BLaER1 (cell line): ENCODE data around the gene EXT2.

Experiments used
- H3K27ac ChIP-seq: shearing (Covaris generic); formaldehyde crosslinking; 2 replicates; pipeline ENCODE4 v1.8.1; 2022
- H3K27me3 ChIP-seq: shearing (Covaris generic); formaldehyde crosslinking; 2 replicates; pipeline ENCODE4 v1.8.1; 2022
- H3K36me3 ChIP-seq: shearing (Covaris generic); formaldehyde crosslinking; 2 replicates; pipeline ENCODE4 v1.8.1; 2022
- H3K4me1 ChIP-seq: shearing (Covaris generic); formaldehyde crosslinking; 2 replicates; pipeline ENCODE4 v1.8.1; 2022
- H3K4me2 ChIP-seq: shearing (Covaris generic); formaldehyde crosslinking; 2 replicates; pipeline ENCODE4 v1.8.1; 2022
- H3K4me3 ChIP-seq: shearing (Covaris generic); formaldehyde crosslinking; 2 replicates; pipeline ENCODE4 v1.8.1; 2022
- H3K9ac ChIP-seq: shearing (Covaris generic); formaldehyde crosslinking; 2 replicates; pipeline ENCODE4 v1.8.1; 2022
- H3K9me3 ChIP-seq: shearing (Covaris generic); formaldehyde crosslinking; 2 replicates; pipeline ENCODE4 v1.8.1; 2022
- H4K20me1 ChIP-seq: shearing (Covaris generic); formaldehyde crosslinking; 2 replicates; pipeline ENCODE4 v1.8.1; 2022
- Cebpa-rat ChIP-seq: shearing (Covaris generic); IDR thresholded peaks from 2 replicates; pipeline ENCODE4 v1.8.1; 2022

Gene EXT2

DNA sequence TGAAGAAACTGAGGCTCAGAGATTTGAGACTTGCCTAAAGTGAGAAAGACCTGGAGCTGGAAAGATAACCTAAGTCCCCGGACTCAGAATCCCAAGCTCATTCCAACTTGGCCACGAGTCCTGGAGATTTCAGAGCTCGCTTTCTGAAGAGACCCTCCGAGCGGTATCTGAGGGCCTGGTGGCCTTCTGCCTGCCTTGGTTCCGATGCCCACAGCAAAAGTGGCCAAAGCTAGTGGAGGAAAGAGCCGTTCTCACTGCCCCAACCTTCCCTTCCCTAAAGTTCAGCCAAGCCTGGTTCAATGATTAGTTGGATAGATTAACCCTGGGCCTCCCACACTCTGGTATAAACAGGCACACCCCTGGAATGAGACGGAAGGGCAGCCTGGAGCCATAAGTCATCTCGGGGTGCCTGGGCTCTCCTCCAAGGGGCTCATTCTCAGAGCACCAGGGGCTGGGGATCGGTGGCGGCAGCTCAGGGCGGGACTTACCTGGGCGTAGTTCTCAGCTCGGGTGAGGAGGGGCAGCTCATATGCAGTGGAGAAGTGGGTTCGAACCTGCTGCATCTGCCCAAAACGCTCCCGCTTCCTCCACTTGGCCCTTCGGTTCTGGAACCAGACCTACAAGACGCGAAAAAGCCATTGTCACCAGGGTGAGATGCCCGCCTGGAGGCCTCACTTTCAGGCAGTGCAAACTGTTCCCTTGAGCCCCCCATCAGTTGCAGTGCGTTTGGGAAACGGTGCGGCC, 171.7 kb downstream of the EXT2 start:
- no peak overlapping the region for H3K4me3 ChIP-seq
- no peak overlapping the region for H3K9ac ChIP-seq
- H3K9me3 ChIP-seq: no peaks in the 10 kb centered on the region
- no peak for TF ChIP-seq Cebpa-rat
- no peaks in the 10 kb centered on the region for H3K27me3 ChIP-seq
- H3K36me3 ChIP-seq: no peaks in the 10 kb centered on the region
- no peak overlapping the region for H3K27ac ChIP-seq
- H3K4me1 ChIP-seq: no peaks in the 10 kb centered on the region
- H4K20me1 ChIP-seq: no peaks in the 10 kb centered on the region
- no peak overlapping the region for H3K4me2 ChIP-seq

GRCh38 chr11:44267750-44268613, 172.5 kb downstream of the EXT2 start:
- TF ChIP-seq Cebpa-rat: no peak
- H3K4me3 ChIP-seq: no peak overlapping the region
- H4K20me1 ChIP-seq: no peaks in the 10 kb centered on the region
- no peaks in the 10 kb centered on the region for H3K9me3 ChIP-seq
- H3K36me3 ChIP-seq: no peaks in the 10 kb centered on the region
- no peak overlapping the region for H3K4me2 ChIP-seq
- no peaks in the 10 kb centered on the region for H3K4me1 ChIP-seq
- no peak overlapping the region for H3K9ac ChIP-seq
- no peaks in the 10 kb centered on the region for H3K27me3 ChIP-seq
- no peak overlapping the region for H3K27ac ChIP-seq

- H3K4me2 ChIP-seq: no peak overlapping the region
- H3K27ac ChIP-seq: no peak overlapping the region
Measured at GRCh38 chr11:44268614-44269080, 173.2 kb downstream of the EXT2 start.

GRCh38 chr11:44269369-44270351, 174.2 kb downstream of the EXT2 start:
- Histone ChIP-seq H4K20me1 (no peaks in the 10 kb centered on the region), H3K4me2 (no peak overlapping the region), H3K36me3 (no peaks in the 10 kb centered on the region), H3K4me3 (no peak overlapping the region), H3K9ac (no peak overlapping the region), H3K27me3 (no peaks in the 10 kb centered on the region), H3K4me1 (no peaks in the 10 kb centered on the region), H3K27ac (no peak overlapping the region), H3K9me3 (no peaks in the 10 kb centered on the region; the same call in 1 of the 2 replicates)
- no peak for TF ChIP-seq Cebpa-rat

More at GRCh38 chr11:44268614-44269080, 173.2 kb downstream of the EXT2 start:
- Histone ChIP-seq H3K36me3 (no peaks in the 10 kb centered on the region), H3K9me3 (no peaks in the 10 kb centered on the region), H3K27me3 (no peaks in the 10 kb centered on the region), H3K4me3 (no peak overlapping the region), H3K9ac (no peak overlapping the region), H4K20me1 (no peaks in the 10 kb centered on the region), H3K4me1 (no peaks in the 10 kb centered on the region)
- TF ChIP-seq Cebpa-rat: no peak

- no peak overlapping the region for H3K4me2 ChIP-seq
- no peaks in the 10 kb centered on the region for H3K27me3 ChIP-seq
- peaks cover 5% of the 10 kb centered on the region; the same call in 1 of the 2 replicates for H3K9me3 ChIP-seq
- H3K27ac ChIP-seq: no peak overlapping the region
- no peaks in the 10 kb centered on the region for H3K4me1 ChIP-seq
- no peak for TF ChIP-seq Cebpa-rat
- no peaks in the 10 kb centered on the region for H3K36me3 ChIP-seq
- H4K20me1 ChIP-seq: no peaks in the 10 kb centered on the region
- H3K4me3 ChIP-seq: no peak overlapping the region
- no peak overlapping the region for H3K9ac ChIP-seq
Measured at GRCh38 chr11:44270403-44271273, 175.2 kb downstream of the EXT2 start.

DNA sequence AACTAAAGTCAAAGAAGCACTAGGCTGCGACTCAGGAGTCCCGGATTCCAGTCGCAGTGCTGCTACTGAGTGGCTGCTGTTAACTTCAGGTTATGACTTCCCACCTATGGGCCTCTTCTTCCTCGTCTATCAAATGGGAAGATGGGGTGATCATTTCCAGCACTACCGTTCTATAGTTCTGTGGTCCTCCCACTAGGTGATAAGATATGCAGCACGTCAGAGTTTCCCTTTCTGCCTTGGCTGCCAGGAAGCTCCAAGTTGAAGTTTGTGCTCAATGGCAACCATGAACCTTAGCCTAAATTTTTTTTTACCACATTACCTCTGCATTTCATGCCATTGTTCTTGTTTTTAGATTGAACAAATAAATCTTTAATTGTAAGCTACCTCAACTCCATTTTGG, 175.8 kb downstream of the EXT2 start:
- no peaks in the 10 kb centered on the region for H3K27me3 ChIP-seq
- H3K4me2 ChIP-seq: no peak overlapping the region
- no peaks in the 10 kb centered on the region for H3K36me3 ChIP-seq
- no peak overlapping the region for H3K27ac ChIP-seq
- peaks cover 5% of the 10 kb centered on the region; the same call in 1 of the 2 replicates for H3K9me3 ChIP-seq
- no peak overlapping the region for H3K9ac ChIP-seq
- no peak overlapping the region for H3K4me3 ChIP-seq
- H3K4me1 ChIP-seq: no peaks in the 10 kb centered on the region
- no peaks in the 10 kb centered on the region for H4K20me1 ChIP-seq
- TF ChIP-seq Cebpa-rat: no peak

DNA sequence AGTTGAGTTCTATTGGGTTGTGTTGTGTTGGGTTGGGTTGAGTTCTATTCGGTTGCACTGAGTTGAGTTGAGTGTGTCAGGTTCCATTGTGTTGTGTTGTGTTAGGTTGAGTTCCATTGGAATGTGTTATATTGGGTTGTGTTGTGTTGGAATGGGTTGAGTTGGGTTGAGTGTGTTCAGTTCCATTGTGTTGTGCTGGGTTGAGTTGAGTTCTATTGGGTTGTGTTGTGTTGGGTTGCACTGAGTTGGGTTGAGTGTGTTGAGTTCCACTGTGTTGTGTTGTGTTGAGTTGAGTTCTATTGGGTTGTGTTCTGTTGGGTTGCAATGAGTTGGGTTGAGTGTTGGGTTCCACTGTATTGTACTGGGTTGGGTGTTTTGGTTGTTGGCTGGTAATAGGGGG, 178.9 kb downstream of the EXT2 start:
- Histone ChIP-seq H3K9me3 (peaks cover 5% of the 10 kb centered on the region; the same call in 1 of the 2 replicates), H3K27ac (no peak overlapping the region), H3K4me1 (no peaks in the 10 kb centered on the region), H4K20me1 (no peaks in the 10 kb centered on the region), H3K36me3 (no peaks in the 10 kb centered on the region), H3K4me2 (no peak overlapping the region), H3K27me3 (no peaks in the 10 kb centered on the region), H3K4me3 (no peak overlapping the region), H3K9ac (no peak overlapping the region)
- TF ChIP-seq Cebpa-rat: no peak

DNA sequence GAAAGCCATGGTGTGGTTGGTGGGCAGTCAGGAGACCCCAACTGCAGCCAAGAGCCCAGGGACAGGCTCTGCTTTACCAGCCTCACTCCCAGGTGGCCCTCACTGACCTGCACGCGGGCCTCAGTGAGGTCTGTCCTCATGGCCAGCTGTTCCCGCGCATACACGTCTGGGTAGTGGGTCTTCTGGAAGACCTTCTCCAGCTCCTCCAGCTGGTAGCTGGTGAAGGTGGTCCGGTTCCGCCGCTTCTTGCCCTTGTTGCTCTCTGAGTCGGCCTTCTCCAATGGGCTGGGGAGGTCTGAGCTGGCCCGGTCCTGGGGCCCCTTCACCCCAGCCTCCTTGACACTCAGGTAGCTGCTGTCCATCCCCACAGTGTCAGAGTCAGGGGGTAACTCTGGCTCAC, 179.8 kb downstream of the EXT2 start:
- H4K20me1 ChIP-seq: no peaks in the 10 kb centered on the region
- no peaks in the 10 kb centered on the region for H3K27me3 ChIP-seq
- TF ChIP-seq Cebpa-rat: no peak
- H3K4me2 ChIP-seq: no peak overlapping the region
- peaks cover 5% of the 10 kb centered on the region; the same call in 1 of the 2 replicates for H3K9me3 ChIP-seq
- no peaks in the 10 kb centered on the region for H3K36me3 ChIP-seq
- H3K27ac ChIP-seq: no peak overlapping the region
- H3K4me3 ChIP-seq: no peak overlapping the region
- no peak overlapping the region for H3K9ac ChIP-seq
- H3K4me1 ChIP-seq: no peaks in the 10 kb centered on the region
